RKO (cell line): ENCODE results near the gene NUP188.

Experiments
- DNase-seq: peaks from one replicate; pipeline ENCODE4 v3.0.0-alpha.2; 2016; ENCODE audit warnings: low spot score

NUP188 gene

GRCh38 chr9:129007766-129008468, 60.4 kb downstream of the NUP188 start:
- no peak for DNase-seq

- DNase-seq, result no peak
Observed at GRCh38 chr9:129008469-129008965, 61.0 kb downstream of the NUP188 start.

GRCh38 chr9:129008986-129009583, 61.6 kb downstream of the NUP188 start:
- no peak for DNase-seq

GRCh38 chr9:129009584-129010141, 62.2 kb downstream of the NUP188 start:
- no peak for DNase-seq

GRCh38 chr9:129010267-129010975, 62.9 kb downstream of the NUP188 start:
- no peak for DNase-seq

GRCh38 chr9:129011170-129011569, 63.7 kb downstream of the NUP188 start:
- no peak for DNase-seq

GRCh38 chr9:129011761-129012181, 64.3 kb downstream of the NUP188 start:
- no peak for DNase-seq

GRCh38 chr9:129012343-129012742, 64.8 kb downstream of the NUP188 start:
- no peak for DNase-seq

GRCh38 chr9:129012893-129013448, 65.5 kb downstream of the NUP188 start:
- no peak for DNase-seq

GRCh38 chr9:129013674-129014073, 66.2 kb downstream of the NUP188 start:
- DNase-seq, result no peak

GRCh38 chr9:129014124-129014523, 66.6 kb downstream of the NUP188 start:
- no peak for DNase-seq

GRCh38 chr9:129014608-129015007, 67.1 kb downstream of the NUP188 start:
- no peak for DNase-seq

- DNase-seq, result no peak
Observed at GRCh38 chr9:129021091-129021490, 73.6 kb downstream of the NUP188 start.

- DNase-seq, result no peak
Observed at GRCh38 chr9:129022037-129022436, 74.5 kb downstream of the NUP188 start.

GRCh38 chr9:129023036-129023907, 75.8 kb downstream of the NUP188 start:
- peak; percentile 75 for DNase-seq

GRCh38 chr9:129023908-129024233, 76.4 kb downstream of the NUP188 start:
- DNase-seq, result no peak

- DNase-seq, result peak; percentile 55
Observed at GRCh38 chr9:129026442-129027223, 79.1 kb downstream of the NUP188 start.

GRCh38 chr9:129027224-129027684, 79.8 kb downstream of the NUP188 start:
- DNase-seq, result peak; percentile 58

GRCh38 chr9:129027685-129028191, 80.2 kb downstream of the NUP188 start:
- peak; percentile 78 for DNase-seq
